ENCODE measurements around the gene LRCH4. TPM values are rescaled to one million over a fixed set of nuclear protein-coding genes. Genes with fewer than 3 reads are reported as not detected.

The LRCH4 gene
- total RNA-seq, 4 donors from 2014 or later = 115 to 508 (median 151) TPM

- TF ChIP-seq, protein P1, sequence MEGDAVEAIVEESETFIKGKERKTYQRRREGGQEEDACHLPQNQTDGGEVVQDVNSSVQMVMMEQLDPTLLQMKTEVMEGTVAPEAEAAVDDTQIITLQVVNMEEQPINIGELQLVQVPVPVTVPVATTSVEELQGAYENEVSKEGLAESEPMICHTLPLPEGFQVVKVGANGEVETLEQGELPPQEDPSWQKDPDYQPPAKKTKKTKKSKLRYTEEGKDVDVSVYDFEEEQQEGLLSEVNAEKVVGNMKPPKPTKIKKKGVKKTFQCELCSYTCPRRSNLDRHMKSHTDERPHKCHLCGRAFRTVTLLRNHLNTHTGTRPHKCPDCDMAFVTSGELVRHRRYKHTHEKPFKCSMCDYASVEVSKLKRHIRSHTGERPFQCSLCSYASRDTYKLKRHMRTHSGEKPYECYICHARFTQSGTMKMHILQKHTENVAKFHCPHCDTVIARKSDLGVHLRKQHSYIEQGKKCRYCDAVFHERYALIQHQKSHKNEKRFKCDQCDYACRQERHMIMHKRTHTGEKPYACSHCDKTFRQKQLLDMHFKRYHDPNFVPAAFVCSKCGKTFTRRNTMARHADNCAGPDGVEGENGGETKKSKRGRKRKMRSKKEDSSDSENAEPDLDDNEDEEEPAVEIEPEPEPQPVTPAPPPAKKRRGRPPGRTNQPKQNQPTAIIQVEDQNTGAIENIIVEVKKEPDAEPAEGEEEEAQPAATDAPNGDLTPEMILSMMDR (IDR thresholded peaks at IDR 0.05) = no peak
- TF ChIP-seq POLR2A (IDR thresholded peaks at IDR 0.05) (no peak), EP300 (IDR thresholded peaks at IDR 0.05; ENCODE audit: low read depth) (no peak), POLR2AphosphoS5 (IDR thresholded peaks at IDR 0.05) (no peak)
- peaks cover 12 to 30% (median 25%) of the 10 kb centered on the region in 4 donors for H3K4me1 ChIP-seq
- in situ Hi-C loops (cut with MboI; ENCODE audit: low pct_ligation_motif_present in 1 of 4, low pct_unique_long_range_greater_than_20kb in 1 of 4, low sequenced_read_pairs in 3 of 4) = no loop called here
- no peak overlapping the region for H3K27ac ChIP-seq
- 95% methylated on average over 24 of the region's 30 CpGs; no CpG with 5 or more reads in 1 of the 2 donors for WGBS, 2 donors (ENCODE audit: low coverage in 1 of 2)
- no peaks in the 10 kb centered on the region for H3K9me3 ChIP-seq
- intact Hi-C loops (cut with DNase I; ENCODE audit: low total_unique reads) = no loop called here
- peaks cover 0 to 27% (median 7%) of the 10 kb centered on the region in 4 donors for H3K36me3 ChIP-seq
- DNase-seq = no peak
- peaks cover 8% of the 10 kb centered on the region for H3K27me3 ChIP-seq
- H3K4me3 ChIP-seq = no peak overlapping the region
These were observed 12.8 kb downstream of the LRCH4 start for GRCh38 chr7:100572949-100573675.

- in situ Hi-C loops (cut with MboI; ENCODE audit: low pct_ligation_motif_present in 1 of 4, low pct_unique_long_range_greater_than_20kb in 1 of 4, low sequenced_read_pairs in 3 of 4) (no loop called here), intact Hi-C loops (cut with DNase I; ENCODE audit: low total_unique reads) (no loop called here)
- H3K27ac ChIP-seq = no peak overlapping the region
- no peak for DNase-seq
- no peaks in the 10 kb centered on the region for H3K9me3 ChIP-seq
- peaks cover 8% of the 10 kb centered on the region for H3K27me3 ChIP-seq
- WGBS, 2 donors (ENCODE audit: low coverage in 1 of 2) = 86% methylated on average over 18 of the region's 20 CpGs; no CpG with 5 or more reads in 1 of the 2 donors
- peaks cover 0 to 20% (median 4%) of the 10 kb centered on the region in 4 donors for H3K36me3 ChIP-seq
- no peak for TF ChIP-seq POLR2AphosphoS5 (IDR thresholded peaks at IDR 0.05)
- TF ChIP-seq POLR2A (IDR thresholded peaks at IDR 0.05) = no peak
- TF ChIP-seq, protein P1 (IDR thresholded peaks at IDR 0.05) = no peak
- TF ChIP-seq EP300 (IDR thresholded peaks at IDR 0.05; ENCODE audit: low read depth) = no peak
- H3K4me1 ChIP-seq = peaks cover 12 to 35% (median 27%) of the 10 kb centered on the region in 4 donors
- H3K4me3 ChIP-seq = no peak overlapping the region
These were observed 13.5 kb downstream of the LRCH4 start for GRCh38 chr7:100572281-100572948.

DNA sequence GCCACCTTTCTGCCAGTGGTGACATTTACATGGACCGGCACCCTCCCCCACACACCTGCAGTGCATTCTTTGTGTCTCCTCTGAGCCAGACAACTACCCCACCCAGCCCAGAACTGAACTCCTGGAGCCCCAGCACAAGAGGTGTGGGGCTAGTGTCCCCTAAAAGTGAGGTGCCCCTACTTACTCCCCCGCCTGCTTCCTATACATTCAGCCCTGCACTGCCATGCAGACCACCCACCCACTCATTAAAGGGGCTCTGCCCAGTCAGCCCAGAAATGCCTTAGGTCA is 14.2 kb downstream of the LRCH4 start:
- Histone ChIP-seq H3K4me3 (no peak overlapping the region), H3K9me3 (no peaks in the 10 kb centered on the region), H3K36me3 (peaks cover 0 to 13% (median 2%) of the 10 kb centered on the region in 4 donors), H3K27ac (no peak overlapping the region), H3K4me1 (peaks cover 12 to 35% (median 27%) of the 10 kb centered on the region in 4 donors), H3K27me3 (peaks cover 8% of the 10 kb centered on the region)
- in situ Hi-C loops (cut with MboI; ENCODE audit: low pct_ligation_motif_present in 1 of 4, low pct_unique_long_range_greater_than_20kb in 1 of 4, low sequenced_read_pairs in 3 of 4) (no loop called here), intact Hi-C loops (cut with DNase I; ENCODE audit: low total_unique reads) (no loop called here)
- 96% methylated on average over 2 of the region's 2 CpGs; no CpG with 5 or more reads in 1 of the 2 donors for WGBS, 2 donors (ENCODE audit: low coverage in 1 of 2)
- TF ChIP-seq POLR2A (IDR thresholded peaks at IDR 0.05) = no peak
- DNase-seq = no peak

DNA sequence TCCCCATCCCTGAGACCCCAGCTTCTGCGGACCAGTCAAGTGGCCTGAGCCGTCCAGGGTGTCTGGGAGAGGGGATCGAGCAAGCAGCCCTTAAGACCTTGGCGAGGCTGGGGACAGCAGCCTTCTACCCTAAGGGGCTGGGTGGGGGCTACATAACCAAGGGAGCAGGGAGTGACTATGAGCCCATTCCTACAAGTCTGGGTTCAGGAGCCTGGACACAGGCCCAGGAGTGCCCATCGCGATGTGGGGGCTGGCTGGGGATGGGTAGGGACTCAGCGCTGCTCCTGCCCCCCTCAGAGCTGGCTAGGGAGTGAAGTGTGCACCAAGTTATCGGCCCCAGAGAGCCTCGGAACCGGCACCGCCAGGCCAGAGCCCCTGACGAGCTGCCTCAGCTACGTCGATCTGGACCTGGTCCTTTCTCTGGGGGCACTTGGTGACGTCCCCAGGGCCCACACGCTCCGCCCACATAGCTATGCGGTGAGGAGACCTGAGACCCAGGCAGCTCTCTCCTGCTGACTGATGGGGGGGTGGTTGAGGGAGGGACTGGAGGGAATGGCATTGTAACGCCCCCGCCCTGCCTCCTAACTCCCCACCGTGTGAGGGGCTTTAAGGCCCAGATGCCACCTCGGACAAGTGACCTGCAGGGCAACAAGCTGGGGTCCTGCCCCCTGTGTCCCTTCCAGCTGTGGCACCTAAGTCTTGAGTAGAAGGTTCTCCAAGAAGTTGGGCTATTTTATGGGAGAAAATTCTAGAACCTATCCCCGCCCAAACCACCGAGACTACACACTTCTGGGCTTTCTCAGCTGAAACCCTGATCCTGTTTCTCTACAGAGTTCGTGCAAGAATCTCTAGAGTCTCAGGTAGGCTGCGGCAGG is 14.7 kb downstream of the LRCH4 start:
- DNase-seq = no peak
- in situ Hi-C loops (cut with MboI; ENCODE audit: low pct_ligation_motif_present in 1 of 4, low pct_unique_long_range_greater_than_20kb in 1 of 4, low sequenced_read_pairs in 3 of 4) = no loop called here
- intact Hi-C loops (cut with DNase I; ENCODE audit: low total_unique reads) = no loop called here
- Histone ChIP-seq H3K4me3 (no peak overlapping the region), H3K27me3 (peaks cover 8% of the 10 kb centered on the region), H3K27ac (no peak overlapping the region), H3K9me3 (no peaks in the 10 kb centered on the region), H3K4me1 (peaks cover 12 to 35% (median 27%) of the 10 kb centered on the region in 4 donors), H3K36me3 (peaks cover 0 to 8% (median 0%) of the 10 kb centered on the region in 4 donors)
- TF ChIP-seq POLR2A (IDR thresholded peaks at IDR 0.05) (no peak), POLR2AphosphoS5 (IDR thresholded peaks at IDR 0.05) (peak in 1 of 3 donors; percentile 12), EP300 (IDR thresholded peaks at IDR 0.05; ENCODE audit: low read depth) (no peak)
- TF ChIP-seq, protein P1 (IDR thresholded peaks at IDR 0.05) = no peak
- 71 to 80% methylated on average over 2 to 25 of the region's 26 CpGs for WGBS, 2 donors (ENCODE audit: low coverage in 1 of 2)

Data from transverse colon (tissue), 4 donors.